NOMO-1 treated with dmso at 0.1 percent for 144 hours (cell line): ENCODE results near the gene UGT1A8.
"Not testable (repeated sequence)": the region's sequence is repeated elsewhere in the genome, so short reads cannot be mapped to it uniquely, and the experiment has no call there.

Experiments used
- DNase-seq: peaks from one replicate; lab custom pipeline; 2025; ENCODE audit not compliant: unreplicated experiment; lab: John Stamatoyannopoulos, UW

Gene UGT1A8

GRCh38 chr2:233681521-233682099 lies 64.2 kb downstream of the UGT1A8 start, which contains the start of gene UGT1A7:
UGT1A7 (plus strand) TSS chr2:233681901; CDS start chr2:233681938, 37 bp downstream.
- DNase-seq: no peak

GRCh38 chr2:233684640-233685039 lies 67.2 kb downstream of the UGT1A8 start:
- no peak for DNase-seq

- no peak for DNase-seq
These were observed 69.5 kb downstream of the UGT1A8 start for GRCh38 chr2:233686928-233687327.

- no peak for DNase-seq
These were observed 70.9 kb downstream of the UGT1A8 start for GRCh38 chr2:233688341-233688740.

GRCh38 chr2:233689031-233689430 lies 71.6 kb downstream of the UGT1A8 start:
- DNase-seq: no peak

GRCh38 chr2:233689501-233689900 lies 72.1 kb downstream of the UGT1A8 start:
- DNase-seq: no peak

GRCh38 chr2:233690444-233690843 lies 73.0 kb downstream of the UGT1A8 start:
- no peak for DNase-seq

GRCh38 chr2:233691443-233692433 lies 74.3 kb downstream of the UGT1A8 start:
- DNase-seq: no peak

GRCh38 chr2:233692648-233693047 lies 75.2 kb downstream of the UGT1A8 start, which contains the start of gene UGT1A6:
UGT1A6 (plus strand) TSS chr2:233692890; CDS start chr2:233693005, 115 bp downstream.
- no peak for DNase-seq

GRCh38 chr2:233693963-233694362 lies 76.5 kb downstream of the UGT1A8 start:
- DNase-seq: no peak

GRCh38 chr2:233698740-233699139 lies 81.3 kb downstream of the UGT1A8 start:
- DNase-seq: no peak

- no peak for DNase-seq
These were observed 82.1 kb downstream of the UGT1A8 start for GRCh38 chr2:233699424-233700027.

- no peak for DNase-seq
These were observed 82.7 kb downstream of the UGT1A8 start for GRCh38 chr2:233700028-233700635.

- DNase-seq: not testable (repeated sequence)
These were observed 83.4 kb downstream of the UGT1A8 start for GRCh38 chr2:233700842-233701241.

GRCh38 chr2:233702238-233702637 lies 84.8 kb downstream of the UGT1A8 start:
- DNase-seq: no peak

GRCh38 chr2:233705911-233706506 lies 88.6 kb downstream of the UGT1A8 start:
- no peak for DNase-seq

GRCh38 chr2:233706720-233707119 lies 89.3 kb downstream of the UGT1A8 start:
- no peak for DNase-seq

GRCh38 chr2:233707940-233708644 lies 90.7 kb downstream of the UGT1A8 start:
- no peak for DNase-seq

GRCh38 chr2:233708942-233709341 lies 91.5 kb downstream of the UGT1A8 start:
- DNase-seq: no peak
